ENCODE results near the gene MAP1A. TPM values are rescaled to one million over a fixed set of nuclear protein-coding genes. Genes with fewer than 3 reads are reported as not detected.

The MAP1A gene
- total RNA-seq, 4 donors from 2014 or later: 3.5 to 13.0 (median 8.2) TPM

DNA sequence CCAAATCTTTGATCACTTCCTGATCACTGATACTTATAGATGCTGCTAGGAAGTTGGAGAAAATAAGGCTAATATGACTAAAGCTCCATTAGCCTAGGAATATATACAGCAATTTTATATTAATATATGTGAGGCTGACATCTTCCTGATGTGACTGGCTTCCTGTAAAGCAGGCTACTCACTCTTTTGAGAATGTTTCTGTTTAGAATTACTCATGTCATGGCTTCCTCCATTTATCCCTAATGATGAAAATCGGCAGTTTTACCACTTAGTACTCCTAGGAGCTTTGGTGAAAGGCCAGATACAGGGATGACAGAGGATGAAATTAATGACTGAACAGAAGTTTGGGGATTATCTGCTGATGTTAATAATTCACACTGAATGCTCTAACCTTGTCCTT, 3.9 kb upstream of the MAP1A start:
- Histone ChIP-seq H3K4me1 (peaks cover 32 to 51% of the 10 kb centered on the region in 2 donors), H3K27me3 (peaks cover 0 to 4% (median 0%) of the 10 kb centered on the region in 3 donors), H3K4me3 (no peak overlapping the region), H3K27ac (peak overlapping the region; percentile 29 to 47 (median 38)), H3K36me3 (no peaks in the 10 kb centered on the region), H3K9me3 (no peaks in the 10 kb centered on the region)
- TF ChIP-seq, protein P1, sequence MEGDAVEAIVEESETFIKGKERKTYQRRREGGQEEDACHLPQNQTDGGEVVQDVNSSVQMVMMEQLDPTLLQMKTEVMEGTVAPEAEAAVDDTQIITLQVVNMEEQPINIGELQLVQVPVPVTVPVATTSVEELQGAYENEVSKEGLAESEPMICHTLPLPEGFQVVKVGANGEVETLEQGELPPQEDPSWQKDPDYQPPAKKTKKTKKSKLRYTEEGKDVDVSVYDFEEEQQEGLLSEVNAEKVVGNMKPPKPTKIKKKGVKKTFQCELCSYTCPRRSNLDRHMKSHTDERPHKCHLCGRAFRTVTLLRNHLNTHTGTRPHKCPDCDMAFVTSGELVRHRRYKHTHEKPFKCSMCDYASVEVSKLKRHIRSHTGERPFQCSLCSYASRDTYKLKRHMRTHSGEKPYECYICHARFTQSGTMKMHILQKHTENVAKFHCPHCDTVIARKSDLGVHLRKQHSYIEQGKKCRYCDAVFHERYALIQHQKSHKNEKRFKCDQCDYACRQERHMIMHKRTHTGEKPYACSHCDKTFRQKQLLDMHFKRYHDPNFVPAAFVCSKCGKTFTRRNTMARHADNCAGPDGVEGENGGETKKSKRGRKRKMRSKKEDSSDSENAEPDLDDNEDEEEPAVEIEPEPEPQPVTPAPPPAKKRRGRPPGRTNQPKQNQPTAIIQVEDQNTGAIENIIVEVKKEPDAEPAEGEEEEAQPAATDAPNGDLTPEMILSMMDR (IDR thresholded peaks at IDR 0.05 in 4 of 5, conservative IDR thresholded peaks at IDR 0.05 in 1 of 5): no peak
- no peak for TF ChIP-seq POLR2A (IDR thresholded peaks at IDR 0.05)
- intact Hi-C loops (cut with DNase I; ENCODE audit: low total_unique reads): loop anchor here (5.0 kb wide), 1 partner anchor 136 kb away; no protein-coding TSS in a partner anchor
- DNase-seq (no peak), ATAC-seq (no peak)
- in situ Hi-C loops (cut with MboI; ENCODE audit: low sequenced_read_pairs in 4 of 4): no loop called here

DNA sequence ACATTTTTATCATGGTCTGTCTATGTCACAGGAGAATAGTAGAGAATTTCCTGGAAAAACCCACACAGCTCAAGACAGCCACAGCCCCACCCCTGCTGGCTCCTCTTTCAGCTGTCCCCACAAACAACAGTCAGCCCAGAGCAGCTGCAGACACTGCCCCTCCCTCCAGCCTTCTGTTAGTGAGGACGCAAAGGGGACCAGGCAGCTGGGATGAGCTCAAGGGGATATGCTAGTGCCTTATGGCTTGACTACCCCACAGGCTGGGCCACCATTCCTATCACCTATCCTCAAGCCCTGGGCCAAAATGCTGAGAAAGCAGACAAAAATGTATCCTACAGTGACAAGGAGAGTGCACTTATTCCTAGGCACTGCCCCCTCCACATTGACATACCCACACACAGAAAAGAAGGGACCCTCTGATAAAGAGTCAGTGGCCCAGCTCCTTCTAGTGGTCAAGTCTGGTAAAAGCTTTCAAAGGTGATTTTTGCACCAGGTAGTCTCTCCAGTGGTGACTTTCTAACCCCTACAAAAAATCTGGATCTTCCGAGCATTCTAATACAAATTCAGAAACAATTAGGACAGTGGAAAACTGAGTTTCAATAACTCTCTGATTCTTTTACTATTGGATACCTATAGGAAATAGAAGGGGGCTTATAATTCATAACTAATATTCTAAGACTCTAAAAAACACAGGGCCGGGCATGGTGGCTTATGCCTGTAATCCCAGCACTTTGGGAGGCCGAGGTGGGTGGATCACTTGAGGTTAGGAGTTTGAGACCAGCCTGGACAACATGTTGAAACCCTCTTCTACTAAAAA, 3.0 kb upstream of the MAP1A start:
- peak in 1 of 2 donors; percentile 44 for DNase-seq
- intact Hi-C loops (cut with DNase I; ENCODE audit: low total_unique reads) (loop anchor here (5.0 kb wide), 1 partner anchor 137 kb away; no protein-coding TSS in a partner anchor), in situ Hi-C loops (cut with MboI; ENCODE audit: low sequenced_read_pairs in 4 of 4) (no loop called here)
- H3K27me3 ChIP-seq: peaks cover 0 to 4% (median 0%) of the 10 kb centered on the region in 3 donors
- TF ChIP-seq, protein P1 (IDR thresholded peaks at IDR 0.05 in 4 of 5, conservative IDR thresholded peaks at IDR 0.05 in 1 of 5): peak; percentile 19 to 46 (median 28)
- peak in 1 of 2 donors; percentile 24 for TF ChIP-seq POLR2A (IDR thresholded peaks at IDR 0.05)
- no peak for ATAC-seq
- H3K36me3 ChIP-seq: no peaks in the 10 kb centered on the region
- H3K4me3 ChIP-seq: no peak overlapping the region
- peaks cover 30 to 44% of the 10 kb centered on the region in 2 donors for H3K4me1 ChIP-seq
- peak overlapping the region; percentile 23 to 47 (median 34) for H3K27ac ChIP-seq
- H3K9me3 ChIP-seq: no peaks in the 10 kb centered on the region

DNA sequence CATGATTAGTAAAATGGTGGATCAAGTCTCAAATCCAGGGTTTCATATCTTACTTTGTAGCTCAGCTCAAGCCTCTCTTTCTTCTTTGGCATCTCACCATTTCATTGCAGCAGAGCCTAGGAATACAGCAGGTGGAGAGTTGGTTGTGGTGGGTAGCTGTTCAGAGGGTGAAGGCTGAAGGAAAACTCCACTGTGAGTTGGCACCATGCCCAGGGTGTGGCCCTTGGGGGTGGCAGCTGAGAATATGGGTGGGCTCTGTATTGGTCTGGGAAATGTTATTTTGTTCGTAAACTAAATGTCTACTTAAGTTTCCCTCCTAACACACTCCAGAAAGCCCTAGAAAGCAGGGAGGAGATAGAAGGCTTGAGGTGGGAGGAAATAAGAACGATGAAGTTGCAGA, 1.7 kb upstream of the MAP1A start:
- no peak for DNase-seq
- in situ Hi-C loops (cut with MboI; ENCODE audit: low sequenced_read_pairs in 4 of 4) (no loop called here), intact Hi-C loops (cut with DNase I; ENCODE audit: low total_unique reads) (no loop called here)
- Histone ChIP-seq H3K36me3 (no peaks in the 10 kb centered on the region), H3K4me1 (peaks cover 27 to 34% of the 10 kb centered on the region in 2 donors), H3K27me3 (peaks cover 0 to 4% (median 0%) of the 10 kb centered on the region in 3 donors), H3K9me3 (no peaks in the 10 kb centered on the region), H3K27ac (peak overlapping the region; percentile 0 to 55 (median 40)), H3K4me3 (no peak overlapping the region)
- TF ChIP-seq, protein P1 (IDR thresholded peaks at IDR 0.05 in 4 of 5, conservative IDR thresholded peaks at IDR 0.05 in 1 of 5): no peak
- TF ChIP-seq POLR2A (IDR thresholded peaks at IDR 0.05): no peak
- no peak for ATAC-seq

DNA sequence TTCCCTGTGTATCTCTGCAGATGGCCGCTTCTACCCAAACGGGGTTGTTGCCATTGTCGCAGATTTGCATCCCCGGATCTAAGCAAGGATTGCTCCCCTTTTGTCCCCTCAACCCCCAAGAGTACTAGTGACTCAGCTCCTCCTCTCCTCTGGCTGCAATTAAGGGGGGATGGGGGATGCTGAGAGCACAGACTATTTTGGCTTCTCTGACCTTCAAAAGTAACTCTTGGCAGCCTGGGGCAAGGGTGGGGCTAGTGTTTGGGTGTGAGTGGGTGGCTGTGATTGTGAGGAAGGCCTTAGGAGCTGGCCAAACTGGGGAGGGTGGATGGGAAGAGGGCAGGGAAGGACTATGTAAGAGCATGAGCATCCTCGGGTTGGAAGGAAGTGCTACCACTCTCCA, 1.2 kb upstream of the MAP1A start:
- H3K4me1 ChIP-seq: peaks cover 24 to 31% of the 10 kb centered on the region in 2 donors
- in situ Hi-C loops (cut with MboI; ENCODE audit: low sequenced_read_pairs in 4 of 4): no loop called here
- H3K9me3 ChIP-seq: no peaks in the 10 kb centered on the region
- peaks cover 0 to 4% (median 0%) of the 10 kb centered on the region in 3 donors for H3K27me3 ChIP-seq
- H3K4me3 ChIP-seq: no peak overlapping the region
- DNase-seq (peak in 1 of 2 donors; percentile 56), ATAC-seq (peak in 1 of 2 donors; percentile 22)
- H3K27ac ChIP-seq: peak overlapping the region; percentile 26 to 61 (median 55)
- intact Hi-C loops (cut with DNase I; ENCODE audit: low total_unique reads): no loop called here
- H3K36me3 ChIP-seq: no peaks in the 10 kb centered on the region
- TF ChIP-seq POLR2A (IDR thresholded peaks at IDR 0.05): peak in 1 of 2 donors; percentile 14
- TF ChIP-seq, protein P1 (IDR thresholded peaks at IDR 0.05 in 4 of 5, conservative IDR thresholded peaks at IDR 0.05 in 1 of 5): no peak

Data from gastrocnemius medialis (tissue), 4 donors.